Mucosa of descending colon (tissue), 3 donors: ENCODE measurements around the gene AP5S1. TPM values are rescaled to one million over a fixed set of nuclear protein-coding genes. Genes with fewer than 3 reads are reported as not detected.
A peak's percentile ranks its signal among the peaks of the same experiment; 100 is the strongest.

Experiments used
- ATAC-seq: fragments of 200-7000 bp; cut with Tn5 transposase; one replicate; pipeline ENCODE4 v1.9.1; 2020; ENCODE audit warnings: mild to moderate bottlenecking, moderate library complexity
- DNase-seq, 3 donors: peaks; one replicate each; pipeline ENCODE4 v3.0.0-alpha.2; 2020
- H3K36me3 ChIP-seq: fragments of 200-600 bp; one replicate; pipeline ENCODE4 v1.8.0; 2021; ENCODE audit warnings: low read depth, mild to moderate bottlenecking
- H3K4me1 ChIP-seq: fragments of 200-600 bp; one replicate; pipeline ENCODE4 v1.8.0; 2021; ENCODE audit warnings: low read depth, mild to moderate bottlenecking
- H3K4me3 ChIP-seq: fragments of 200-600 bp; one replicate; pipeline ENCODE4 v1.8.0; 2021; ENCODE audit warnings: mild to moderate bottlenecking
- H3K9me3 ChIP-seq: fragments of 200-600 bp; one replicate; pipeline ENCODE4 v1.8.0; 2021; ENCODE audit warnings: mild to moderate bottlenecking
- intact Hi-C, 2 donors: fragments of 100-400 bp; cut with DNase I in 1 of 2; cut with micrococcal nuclease in 1 of 2; formaldehyde crosslinking; loops; one replicate each; pipeline versions ENCODE4 v1.11.0 to v1.11.1; 2022; cut with DNase I, micrococcal nuclease
- total RNA-seq, 3 donors: library from RNA; stranded (reverse); fragmentation: NEBNext Ultra II Directional in 2 of 3; extraction: Animal tissue kit (Norgen Biotek cat#: 25700) in 2 of 3; gene quantifications; one replicate each; pipeline versions ENCODE4 v1.2.1 to v1.2.4, GENCODE V29; 2021 to 2023
- TF ChIP-seq, protein P1 (sequence below): fragments of 200-600 bp; IDR thresholded peaks from one replicate; pipeline ENCODE4 v1.8.0; 2022; ENCODE audit warnings: antibody characterized with exemption, mild to moderate bottlenecking
- donor health status: DM: no; HTN: no; CAD: no; lungs with moderate emphysema.
- donor health status: DM: no; HTN: no; CAD: no.
- donor health status: DM: no; HTN: yes; CAD: no.

Gene AP5S1
- total RNA-seq, 3 donors from 2014 or later = 13.0 to 18.6 (median 13.9) TPM

DNA sequence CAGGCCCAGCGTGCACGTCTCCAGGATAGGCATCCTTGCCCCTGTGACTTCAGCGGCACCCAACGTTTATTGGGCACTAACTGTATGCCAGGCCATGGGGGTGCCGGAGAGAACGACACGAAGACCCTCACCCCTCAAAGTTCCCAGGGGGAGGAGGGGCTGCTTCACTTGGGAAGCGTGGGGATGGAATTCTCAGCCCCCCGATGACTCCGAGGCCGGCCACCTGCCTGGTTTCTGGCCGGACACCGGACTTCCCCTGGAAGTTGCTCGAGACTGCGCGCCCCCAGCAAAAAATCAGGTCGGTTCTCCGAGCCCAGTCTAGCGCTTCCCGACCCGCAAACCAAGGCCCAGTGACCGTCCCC lies 26.0 kb downstream of the AP5S1 start:
- Histone ChIP-seq H3K4me3 (peak overlapping the region; percentile 87), H3K36me3 (no peaks in the 10 kb centered on the region), H3K4me1 (peaks cover 31% of the 10 kb centered on the region), H3K9me3 (no peaks in the 10 kb centered on the region)
- ATAC-seq (no peak), DNase-seq (no peak)
- intact Hi-C loops = no loop called here
- TF ChIP-seq, protein P1, sequence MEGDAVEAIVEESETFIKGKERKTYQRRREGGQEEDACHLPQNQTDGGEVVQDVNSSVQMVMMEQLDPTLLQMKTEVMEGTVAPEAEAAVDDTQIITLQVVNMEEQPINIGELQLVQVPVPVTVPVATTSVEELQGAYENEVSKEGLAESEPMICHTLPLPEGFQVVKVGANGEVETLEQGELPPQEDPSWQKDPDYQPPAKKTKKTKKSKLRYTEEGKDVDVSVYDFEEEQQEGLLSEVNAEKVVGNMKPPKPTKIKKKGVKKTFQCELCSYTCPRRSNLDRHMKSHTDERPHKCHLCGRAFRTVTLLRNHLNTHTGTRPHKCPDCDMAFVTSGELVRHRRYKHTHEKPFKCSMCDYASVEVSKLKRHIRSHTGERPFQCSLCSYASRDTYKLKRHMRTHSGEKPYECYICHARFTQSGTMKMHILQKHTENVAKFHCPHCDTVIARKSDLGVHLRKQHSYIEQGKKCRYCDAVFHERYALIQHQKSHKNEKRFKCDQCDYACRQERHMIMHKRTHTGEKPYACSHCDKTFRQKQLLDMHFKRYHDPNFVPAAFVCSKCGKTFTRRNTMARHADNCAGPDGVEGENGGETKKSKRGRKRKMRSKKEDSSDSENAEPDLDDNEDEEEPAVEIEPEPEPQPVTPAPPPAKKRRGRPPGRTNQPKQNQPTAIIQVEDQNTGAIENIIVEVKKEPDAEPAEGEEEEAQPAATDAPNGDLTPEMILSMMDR = no peak

DNA sequence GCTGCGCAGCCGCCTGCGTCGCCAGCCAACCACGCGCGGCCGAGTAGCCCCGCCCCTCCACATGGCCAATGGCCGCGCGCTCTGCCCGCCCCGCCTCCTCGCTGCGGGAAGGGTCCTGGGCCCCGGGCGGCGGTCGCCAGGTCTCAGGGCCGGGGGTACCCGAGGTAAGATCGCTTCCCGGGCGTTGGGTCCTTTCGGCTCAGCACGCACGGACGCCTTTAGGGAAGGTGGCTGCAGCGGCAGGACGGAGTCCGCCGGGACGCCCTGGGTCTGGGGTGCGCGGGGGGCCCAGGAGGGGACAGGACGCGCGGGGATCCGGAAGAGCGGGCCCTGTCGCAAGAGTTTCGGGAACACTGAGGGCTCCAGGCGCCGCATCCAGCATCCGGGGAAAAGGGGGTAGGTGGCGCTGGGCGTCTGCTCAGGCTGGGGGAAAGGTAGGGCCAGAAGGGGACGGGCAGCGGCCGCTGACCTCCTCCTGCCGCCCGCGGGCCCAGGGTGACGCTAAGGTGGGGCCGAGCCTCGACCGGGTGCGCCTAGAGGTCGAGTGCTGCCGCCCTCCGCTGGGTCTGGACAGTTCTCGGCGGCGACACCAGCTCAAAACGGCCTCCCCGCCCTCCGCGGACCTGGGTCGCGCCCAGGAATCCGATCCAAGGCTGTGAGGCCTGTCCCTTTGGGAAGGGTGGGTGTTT lies 26.5 kb downstream of the AP5S1 start, which contains the start of gene MAVS:
MAVS (plus strand) TSS at position 95 of the 689 bp plus-strand sequence. CDS start 7,791 bp downstream, outside the sequence.
- DNase-seq = peak; percentile 91 to 94 (median 93)
- Histone ChIP-seq H3K4me3 (peak within 1 kb of the TSS; percentile 87), H3K36me3 (no peaks in the 10 kb centered on the region), H3K9me3 (no peaks in the 10 kb centered on the region), H3K4me1 (peaks cover 31% of the 10 kb centered on the region)
- intact Hi-C loops = no loop called here
- TF ChIP-seq, protein P1 = no peak
- ATAC-seq = peak; percentile 92

DNA sequence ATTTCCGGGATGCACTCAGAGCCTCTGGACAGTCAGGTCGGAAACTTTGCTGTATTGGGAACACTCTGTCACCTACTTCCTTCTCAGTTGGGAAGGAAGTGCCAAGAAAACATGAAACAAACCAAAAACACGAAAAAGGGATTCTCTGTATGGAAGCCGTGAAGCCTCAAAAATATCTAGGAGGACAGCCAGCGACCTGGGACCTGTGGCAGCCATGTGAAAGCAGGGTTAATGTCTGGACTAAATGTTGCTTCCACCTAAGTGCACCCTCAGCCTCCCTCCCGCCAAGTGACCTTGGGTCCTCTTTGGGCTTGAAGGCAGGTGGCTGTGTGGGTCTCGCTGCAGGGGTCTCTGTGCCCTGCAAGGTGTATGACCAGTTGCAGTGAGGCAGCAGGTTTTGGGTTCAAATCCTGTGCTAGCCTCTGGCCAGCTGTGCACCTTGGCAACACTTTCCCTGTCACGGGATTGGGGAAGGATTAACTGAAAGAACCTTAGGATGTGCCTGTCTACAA lies 27.1 kb downstream of the AP5S1 start:
- intact Hi-C loops = no loop called here
- Histone ChIP-seq H3K4me3 (peak overlapping the region; percentile 87), H3K36me3 (no peaks in the 10 kb centered on the region), H3K4me1 (peaks cover 26% of the 10 kb centered on the region), H3K9me3 (no peaks in the 10 kb centered on the region)
- TF ChIP-seq, protein P1 = no peak
- DNase-seq (no peak), ATAC-seq (no peak)

DNA sequence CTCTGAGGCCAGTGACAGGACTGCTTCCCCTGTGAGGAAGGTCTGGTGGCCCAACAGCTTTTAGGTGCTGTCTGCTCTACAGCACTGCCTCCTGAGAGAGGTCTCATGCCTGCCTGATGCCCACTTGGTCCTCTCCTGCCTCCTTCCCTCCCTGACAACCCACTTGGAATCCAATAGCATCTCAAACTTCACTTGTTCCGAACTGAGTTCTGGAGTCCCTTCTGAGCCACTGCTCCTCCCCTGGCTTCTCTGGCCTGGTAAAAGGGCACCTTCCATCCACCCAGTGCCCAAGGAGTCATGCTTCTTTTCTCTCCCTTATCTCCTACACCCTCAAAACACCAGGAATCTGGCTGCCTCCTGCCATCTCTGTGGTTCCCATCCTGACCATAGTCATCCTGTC lies 28.2 kb downstream of the AP5S1 start:
- TF ChIP-seq, protein P1 = no peak
- Histone ChIP-seq H3K4me3 (no peak overlapping the region), H3K9me3 (no peaks in the 10 kb centered on the region), H3K4me1 (peaks cover 19% of the 10 kb centered on the region), H3K36me3 (no peaks in the 10 kb centered on the region)
- ATAC-seq (no peak), DNase-seq (no peak)
- intact Hi-C loops = no loop called here

DNA sequence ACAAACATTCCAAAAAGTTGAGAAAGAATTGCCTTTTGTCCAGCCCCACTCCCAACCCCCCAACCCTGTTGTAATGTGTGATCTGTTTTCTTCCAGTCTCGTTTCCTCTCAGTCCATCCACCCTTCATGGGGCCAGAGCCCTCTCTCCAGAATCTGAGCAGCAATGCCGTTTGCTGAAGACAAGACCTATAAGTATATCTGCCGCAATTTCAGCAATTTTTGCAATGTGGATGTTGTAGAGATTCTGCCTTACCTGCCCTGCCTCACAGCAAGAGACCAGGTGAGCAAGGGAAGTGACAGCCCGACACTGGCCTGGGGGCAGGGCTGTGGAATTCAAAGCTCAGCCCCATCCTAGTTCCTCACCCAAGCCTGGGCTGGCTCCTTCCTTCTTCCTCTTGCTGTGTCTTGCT lies 34.1 kb downstream of the AP5S1 start:
- TF ChIP-seq, protein P1 = no peak
- DNase-seq = no peak
- peak; percentile 85 for ATAC-seq
- Histone ChIP-seq H3K4me3 (no peak overlapping the region), H3K36me3 (no peaks in the 10 kb centered on the region), H3K9me3 (no peaks in the 10 kb centered on the region), H3K4me1 (no peaks in the 10 kb centered on the region)
- intact Hi-C loops = no loop called here
